SK-N-SH treated with all-trans-retinoic acid at 6 μM for 48 hours (cell line): ENCODE measurements around the gene ALPK3.

Source experiments
- ATAC-seq: fragments of 200-7000 bp; cut with Tn5 transposase; 3 replicates; pipeline ENCODE4 v1.9.1; 2020; ENCODE audit warnings: mild to moderate bottlenecking, moderate library complexity
- ARNTL ChIP-seq: fragments of 450-650 bp; formaldehyde crosslinking; IDR thresholded peaks from 2 replicates; pipeline ENCODE4 v1.5.0; 2020; ENCODE audit warnings: low read depth, mild to moderate bottlenecking, moderate library complexity, borderline replicate concordance
- BACH2 ChIP-seq: fragments of 250-450 bp; sonication (Bioruptor Pico); IDR thresholded peaks from 2 replicates; pipeline ENCODE4 v1.9.0; 2021; ENCODE audit warnings: mild to moderate bottlenecking, borderline replicate concordance
- CSDC2 ChIP-seq: fragments of 250-450 bp; sonication (Bioruptor Pico); IDR thresholded peaks from 2 replicates; pipeline ENCODE4 v1.5.0; 2020; ENCODE audit warnings: mild to moderate bottlenecking, moderate library complexity
- ESRRG ChIP-seq: fragments of 250-450 bp; sonication (Bioruptor Pico); IDR thresholded peaks from 2 replicates; pipeline ENCODE4 v1.6.1; 2021; ENCODE audit warnings: mild to moderate bottlenecking
- GLIS3 ChIP-seq: fragments of 250-450 bp; sonication (Bioruptor Pico); IDR thresholded peaks from 2 replicates; pipeline ENCODE4 v1.5.0; 2020; ENCODE audit warnings: mild to moderate bottlenecking, moderate library complexity
- ISL1 ChIP-seq: fragments of 250-450 bp; sonication (Bioruptor Pico); IDR thresholded peaks from 2 replicates; pipeline ENCODE4 v2.1.2; 2022; ENCODE audit warnings: mild to moderate bottlenecking, moderate library complexity
- RARB ChIP-seq: fragments of 250-450 bp; sonication (Bioruptor Pico); IDR thresholded peaks from 2 replicates; pipeline ENCODE4 v1.8.0; 2021; ENCODE audit warnings: mild to moderate bottlenecking, moderate library complexity
- SNAI2 ChIP-seq: fragments of 250-450 bp; sonication (Bioruptor Pico); IDR thresholded peaks from 2 replicates; pipeline ENCODE4 v1.5.0; 2020; ENCODE audit warnings: mild to moderate bottlenecking, moderate library complexity
- TCF4 ChIP-seq: fragments of 250-450 bp; sonication (Bioruptor Pico); IDR thresholded peaks from 2 replicates; pipeline ENCODE4 v1.8.0; 2021; ENCODE audit warnings: mild to moderate bottlenecking, moderate library complexity, borderline replicate concordance
- TOX ChIP-seq: fragments of 250-450 bp; sonication (Bioruptor Pico); IDR thresholded peaks from 2 replicates; pipeline ENCODE4 v1.8.0; 2021; ENCODE audit warnings: mild to moderate bottlenecking, moderate library complexity, borderline replicate concordance
- ZC3H10 ChIP-seq: fragments of 250-450 bp; sonication (Bioruptor Pico); IDR thresholded peaks from 2 replicates; pipeline ENCODE4 v1.5.1; 2021; ENCODE audit warnings: mild to moderate bottlenecking, moderate library complexity
- ZFP3 ChIP-seq: fragments of 250-450 bp; sonication (Bioruptor Pico); IDR thresholded peaks from 2 replicates; pipeline ENCODE4 v1.5.0; 2020; ENCODE audit warnings: mild to moderate bottlenecking, moderate library complexity
- ZFP30 ChIP-seq: fragments of 450-650 bp; formaldehyde crosslinking; IDR thresholded peaks from 2 replicates; pipeline ENCODE4 v1.5.0; 2022; ENCODE audit warnings: mild to moderate bottlenecking, moderate library complexity
- ZNF565 ChIP-seq: fragments of 450-650 bp; formaldehyde crosslinking; conservative IDR thresholded peaks from 2 replicates; pipeline ENCODE4 v1.5.0; 2020; ENCODE audit warnings: low read depth, mild to moderate bottlenecking, moderate library complexity
- ZNF70 ChIP-seq: fragments of 450-650 bp; formaldehyde crosslinking; IDR thresholded peaks from 2 replicates; pipeline ENCODE4 v1.5.0; 2020; ENCODE audit warnings: mild to moderate bottlenecking, moderate library complexity
- TF ChIP-seq, protein P1 (sequence below): fragments of 250-450 bp; sonication (Bioruptor Pico); IDR thresholded peaks from 2 replicates; pipeline ENCODE4 v1.5.0; 2020; ENCODE audit warnings: mild to moderate bottlenecking, moderate library complexity
- TF ChIP-seq, protein P2 (sequence below): fragments of 250-450 bp; sonication (Bioruptor Pico); IDR thresholded peaks from 2 replicates; pipeline ENCODE4 v1.5.1; 2020; ENCODE audit warnings: low read depth, mild to moderate bottlenecking, moderate library complexity
- TF ChIP-seq, protein P3 (sequence below): fragments of 250-450 bp; sonication (Bioruptor Pico); IDR thresholded peaks from 2 replicates; pipeline ENCODE4 v1.8.0; 2020; ENCODE audit warnings: mild to moderate bottlenecking, moderate library complexity, borderline replicate concordance

Gene ALPK3

DNA sequence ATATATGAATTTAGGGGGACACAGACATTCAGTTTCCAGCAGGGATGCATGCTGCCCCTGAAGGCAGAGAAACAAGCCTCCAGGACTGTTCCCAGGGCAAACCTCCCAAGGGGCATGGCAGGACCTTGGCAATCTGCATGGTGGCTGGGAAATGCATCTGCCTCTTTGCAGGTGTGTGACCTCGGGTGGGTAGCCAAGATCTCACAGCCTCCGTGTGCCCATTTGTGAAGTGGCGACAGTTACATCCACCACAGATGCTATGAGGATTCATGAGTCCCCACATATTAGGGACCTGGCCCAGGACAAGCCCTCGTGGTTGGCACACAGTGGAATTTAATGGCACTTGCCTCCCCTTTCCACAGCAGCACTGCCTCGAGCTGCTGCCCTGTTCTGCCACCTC lies 97.2 kb downstream of the ALPK3 start (continued):
- TF ChIP-seq, protein P1, sequence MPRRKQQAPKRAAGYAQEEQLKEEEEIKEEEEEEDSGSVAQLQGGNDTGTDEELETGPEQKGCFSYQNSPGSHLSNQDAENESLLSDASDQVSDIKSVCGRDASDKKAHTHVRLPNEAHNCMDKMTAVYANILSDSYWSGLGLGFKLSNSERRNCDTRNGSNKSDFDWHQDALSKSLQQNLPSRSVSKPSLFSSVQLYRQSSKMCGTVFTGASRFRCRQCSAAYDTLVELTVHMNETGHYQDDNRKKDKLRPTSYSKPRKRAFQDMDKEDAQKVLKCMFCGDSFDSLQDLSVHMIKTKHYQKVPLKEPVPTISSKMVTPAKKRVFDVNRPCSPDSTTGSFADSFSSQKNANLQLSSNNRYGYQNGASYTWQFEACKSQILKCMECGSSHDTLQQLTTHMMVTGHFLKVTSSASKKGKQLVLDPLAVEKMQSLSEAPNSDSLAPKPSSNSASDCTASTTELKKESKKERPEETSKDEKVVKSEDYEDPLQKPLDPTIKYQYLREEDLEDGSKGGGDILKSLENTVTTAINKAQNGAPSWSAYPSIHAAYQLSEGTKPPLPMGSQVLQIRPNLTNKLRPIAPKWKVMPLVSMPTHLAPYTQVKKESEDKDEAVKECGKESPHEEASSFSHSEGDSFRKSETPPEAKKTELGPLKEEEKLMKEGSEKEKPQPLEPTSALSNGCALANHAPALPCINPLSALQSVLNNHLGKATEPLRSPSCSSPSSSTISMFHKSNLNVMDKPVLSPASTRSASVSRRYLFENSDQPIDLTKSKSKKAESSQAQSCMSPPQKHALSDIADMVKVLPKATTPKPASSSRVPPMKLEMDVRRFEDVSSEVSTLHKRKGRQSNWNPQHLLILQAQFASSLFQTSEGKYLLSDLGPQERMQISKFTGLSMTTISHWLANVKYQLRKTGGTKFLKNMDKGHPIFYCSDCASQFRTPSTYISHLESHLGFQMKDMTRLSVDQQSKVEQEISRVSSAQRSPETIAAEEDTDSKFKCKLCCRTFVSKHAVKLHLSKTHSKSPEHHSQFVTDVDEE (CRISPR knock-in tag) = no peak
- TF ChIP-seq ISL1 = no peak

DNA sequence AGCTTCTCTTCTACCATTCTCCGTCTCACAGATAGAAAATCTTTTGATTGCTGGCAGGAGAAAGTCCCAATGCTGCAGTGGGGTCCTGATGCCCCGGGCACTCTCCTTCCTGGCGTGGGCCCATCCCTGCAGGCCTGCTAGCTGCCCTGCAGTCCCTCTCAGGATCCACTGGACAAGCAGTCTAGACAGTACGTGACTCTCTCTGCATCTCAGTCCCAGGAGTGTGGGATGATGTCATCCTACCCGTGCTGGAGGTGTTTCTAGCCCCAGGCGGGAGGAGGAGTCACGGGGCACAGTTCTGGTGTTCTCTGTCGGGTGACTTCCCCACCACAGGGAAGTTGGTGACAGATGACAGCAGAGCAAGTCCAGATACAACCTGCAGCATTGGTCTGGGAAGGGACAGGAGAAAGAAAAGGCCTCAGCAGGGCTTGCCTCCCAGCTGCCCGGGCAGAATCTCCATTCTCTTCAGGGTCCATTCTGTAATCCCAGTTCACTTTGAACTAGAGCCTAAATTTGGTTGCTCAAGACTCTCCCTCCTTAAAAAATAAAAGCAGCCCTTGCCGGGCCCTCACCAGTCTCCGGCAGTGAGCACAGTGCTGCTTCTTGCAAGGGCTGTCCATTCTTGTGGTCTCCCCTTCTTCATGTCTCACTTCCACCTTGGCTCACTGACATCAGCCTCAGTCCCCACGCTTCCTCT lies 97.9 kb downstream of the ALPK3 start:
- peak; percentile 84 for ATAC-seq
- TF ChIP-seq, protein P2, sequence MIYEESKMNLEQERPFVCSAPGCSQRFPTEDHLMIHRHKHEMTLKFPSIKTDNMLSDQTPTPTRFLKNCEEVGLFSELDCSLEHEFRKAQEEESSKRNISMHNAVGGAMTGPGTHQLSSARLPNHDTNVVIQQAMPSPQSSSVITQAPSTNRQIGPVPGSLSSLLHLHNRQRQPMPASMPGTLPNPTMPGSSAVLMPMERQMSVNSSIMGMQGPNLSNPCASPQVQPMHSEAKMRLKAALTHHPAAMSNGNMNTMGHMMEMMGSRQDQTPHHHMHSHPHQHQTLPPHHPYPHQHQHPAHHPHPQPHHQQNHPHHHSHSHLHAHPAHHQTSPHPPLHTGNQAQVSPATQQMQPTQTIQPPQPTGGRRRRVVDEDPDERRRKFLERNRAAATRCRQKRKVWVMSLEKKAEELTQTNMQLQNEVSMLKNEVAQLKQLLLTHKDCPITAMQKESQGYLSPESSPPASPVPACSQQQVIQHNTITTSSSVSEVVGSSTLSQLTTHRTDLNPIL (CRISPR knock-in tag) = peak; percentile 71; the same call in 1 of the 2 replicates
- TF ChIP-seq ZFP30 (CRISPR knock-in tag) (no peak), GLIS3 (no peak), ARNTL (no peak), RARB (CRISPR knock-in tag) (no peak), TCF4 (CRISPR knock-in tag) (0 out of 2 replicates have a peak, but pooled peaks have one; percentile 37), ESRRG (CRISPR knock-in tag) (no peak)
- TF ChIP-seq, protein P1 (CRISPR knock-in tag) = 0 out of 2 replicates have a peak, but pooled peaks have one; percentile 39
- TF ChIP-seq, all 23 proteins: peak for 3

DNA sequence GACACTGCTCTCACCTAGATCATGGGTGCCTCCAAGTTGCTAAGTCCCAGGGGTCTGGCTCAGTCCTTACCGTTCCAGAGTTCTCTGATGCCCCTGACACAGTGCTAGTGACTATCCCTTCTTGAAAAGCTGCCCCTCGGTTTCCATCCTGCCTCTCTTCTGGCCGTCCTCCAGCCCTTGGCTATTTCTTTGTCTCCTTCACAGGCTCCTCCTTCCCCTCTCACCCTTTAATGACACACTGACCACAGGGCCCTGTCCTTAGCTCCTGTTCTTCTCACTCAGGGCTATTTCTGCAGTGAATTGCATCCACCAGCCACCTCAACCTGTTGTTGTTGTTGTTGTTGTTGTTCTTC lies 98.4 kb downstream of the ALPK3 start:
- TF ChIP-seq TOX (CRISPR knock-in tag) (no peak), BACH2 (no peak), TCF4 (CRISPR knock-in tag) (no peak), ISL1 (no peak), ZNF565 (CRISPR knock-in tag) (no peak), CSDC2 (CRISPR knock-in tag) (no peak), ZNF70 (CRISPR knock-in tag) (no peak), SNAI2 (CRISPR knock-in tag) (no peak)
- TF ChIP-seq, protein P3, sequence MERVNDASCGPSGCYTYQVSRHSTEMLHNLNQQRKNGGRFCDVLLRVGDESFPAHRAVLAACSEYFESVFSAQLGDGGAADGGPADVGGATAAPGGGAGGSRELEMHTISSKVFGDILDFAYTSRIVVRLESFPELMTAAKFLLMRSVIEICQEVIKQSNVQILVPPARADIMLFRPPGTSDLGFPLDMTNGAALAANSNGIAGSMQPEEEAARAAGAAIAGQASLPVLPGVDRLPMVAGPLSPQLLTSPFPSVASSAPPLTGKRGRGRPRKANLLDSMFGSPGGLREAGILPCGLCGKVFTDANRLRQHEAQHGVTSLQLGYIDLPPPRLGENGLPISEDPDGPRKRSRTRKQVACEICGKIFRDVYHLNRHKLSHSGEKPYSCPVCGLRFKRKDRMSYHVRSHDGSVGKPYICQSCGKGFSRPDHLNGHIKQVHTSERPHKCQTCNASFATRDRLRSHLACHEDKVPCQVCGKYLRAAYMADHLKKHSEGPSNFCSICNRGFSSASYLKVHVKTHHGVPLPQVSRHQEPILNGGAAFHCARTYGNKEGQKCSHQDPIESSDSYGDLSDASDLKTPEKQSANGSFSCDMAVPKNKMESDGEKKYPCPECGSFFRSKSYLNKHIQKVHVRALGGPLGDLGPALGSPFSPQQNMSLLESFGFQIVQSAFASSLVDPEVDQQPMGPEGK (CRISPR knock-in tag) = no peak
- TF ChIP-seq, protein P2 (CRISPR knock-in tag) = no peak
- no peak for ATAC-seq

DNA sequence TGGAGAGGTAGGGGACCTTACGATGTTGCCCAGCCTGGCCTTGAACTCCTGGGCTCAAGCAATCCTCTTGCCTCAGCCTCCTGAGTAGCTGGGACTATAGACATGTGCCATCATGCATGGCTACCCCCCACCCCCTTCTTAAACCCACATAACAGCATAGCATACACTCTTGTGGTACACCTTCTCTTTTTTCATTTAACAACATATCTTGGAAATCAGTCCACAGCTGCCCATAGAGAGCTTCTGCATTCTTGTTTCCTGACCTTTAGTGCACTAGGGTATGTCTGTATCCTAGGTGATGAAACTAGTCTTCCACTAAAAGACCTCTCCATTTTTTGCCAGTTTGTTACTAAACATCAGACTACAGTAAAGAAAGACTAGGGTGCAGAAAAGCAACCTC lies 100.3 kb downstream of the ALPK3 start:
- ATAC-seq = no peak
- TF ChIP-seq SNAI2 (CRISPR knock-in tag) (no peak), ZNF70 (CRISPR knock-in tag) (no peak), ZC3H10 (CRISPR knock-in tag) (no peak), ZFP3 (CRISPR knock-in tag) (no peak)
- TF ChIP-seq, protein P3 (CRISPR knock-in tag) = no peak
- TF ChIP-seq, protein P1 (CRISPR knock-in tag) = no peak
